Measurements from ENCODE around the gene DCLK1. TPM values are rescaled to one million over a fixed set of nuclear protein-coding genes. Genes with fewer than 3 reads are reported as not detected.

DCLK1 gene
- total RNA-seq, 2 donors from 2014 or later, result 2.7 to 7.3 TPM

DNA sequence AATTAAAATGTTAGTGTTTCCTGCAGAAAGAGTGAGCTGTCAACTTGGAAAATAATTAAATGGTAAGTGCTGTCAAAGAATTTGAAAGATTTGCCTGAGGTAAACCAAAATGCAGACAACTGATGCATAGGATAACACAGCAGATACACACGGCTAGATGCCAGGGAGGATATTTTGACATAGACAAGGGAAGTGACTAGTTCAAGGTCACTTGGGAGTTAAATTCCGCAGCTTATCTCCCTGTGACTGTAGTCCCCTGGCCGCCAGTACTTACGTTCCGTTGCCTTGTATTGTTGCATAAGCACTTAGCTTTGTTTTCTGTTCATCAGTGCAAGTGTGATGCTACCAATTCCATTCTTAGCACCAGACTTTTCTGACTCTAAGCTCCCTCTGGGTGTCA is 407.4 kb downstream of the DCLK1 start:
- intact Hi-C loops (cut with DNase I, micrococcal nuclease), result no loop called here
- ATAC-seq, result no peak

GRCh38 chr13:35723053-35723461 is 408.1 kb downstream of the DCLK1 start:
- DNase-seq, result no peak
- ATAC-seq, result no peak

More for the DNA sequence above, 407.4 kb downstream of the DCLK1 start:
- DNase-seq, result no peak

GRCh38 chr13:35722458-35723052 is 408.6 kb downstream of the DCLK1 start:
- intact Hi-C loops (cut with DNase I, micrococcal nuclease), result no loop called here
- DNase-seq (no peak), ATAC-seq (no peak)

More at GRCh38 chr13:35723053-35723461, 408.1 kb downstream of the DCLK1 start:
- intact Hi-C loops (cut with DNase I, micrococcal nuclease), result no loop called here

DNA sequence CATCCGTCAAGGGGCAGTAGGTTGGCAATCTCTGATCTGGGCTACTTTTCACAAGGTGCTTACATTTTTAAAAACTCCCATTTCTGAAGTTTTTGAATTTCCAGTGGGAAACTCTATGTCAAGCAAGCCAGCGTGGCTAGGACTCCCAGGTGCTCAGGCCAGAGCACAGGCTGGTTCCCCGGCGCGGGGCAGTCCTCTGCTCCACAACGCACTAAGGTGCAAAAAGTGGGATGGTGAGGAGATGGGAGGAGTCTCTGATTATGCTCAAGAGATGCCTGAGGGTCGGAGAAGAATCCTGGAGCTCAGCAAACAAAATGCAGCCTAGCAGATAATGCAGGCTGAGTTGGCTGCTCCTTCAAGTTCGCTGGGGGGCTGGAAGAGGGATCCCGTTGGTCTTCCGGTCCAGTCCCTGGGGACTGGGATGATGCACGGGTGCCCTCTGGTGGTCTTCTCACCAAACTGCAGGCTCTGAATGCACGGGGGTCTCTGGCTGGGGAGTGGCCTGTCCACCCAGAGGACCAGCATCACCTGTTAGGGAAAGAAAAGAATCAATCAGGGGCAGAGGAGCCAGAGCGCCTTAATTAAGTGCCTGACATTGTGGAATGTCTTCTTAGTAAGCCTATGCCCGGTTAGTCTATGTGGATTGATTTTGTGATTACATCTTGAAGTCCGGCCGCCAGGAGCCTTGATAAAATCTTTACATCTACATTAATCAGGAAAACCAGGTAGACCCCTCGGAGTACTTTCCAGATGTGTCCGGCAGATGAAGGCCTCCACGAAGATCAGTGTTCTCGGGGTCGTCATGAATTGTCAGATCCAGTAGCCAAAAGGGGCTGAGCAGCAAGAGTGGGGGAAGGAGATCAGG is 410.3 kb downstream of the DCLK1 start:
- intact Hi-C loops (cut with DNase I, micrococcal nuclease), result no loop called here
- ATAC-seq (peak; percentile 37), DNase-seq (peak in 1 of 2 donors; percentile 25)

- ATAC-seq (no peak), DNase-seq (no peak)
- intact Hi-C loops (cut with DNase I, micrococcal nuclease), result no loop called here
Measured at GRCh38 chr13:35720290-35720689, 410.9 kb downstream of the DCLK1 start.

Other genes with a start within 250 kb of the DCLK1 start
- gene SOHLH2, start 83.2 kb upstream of the DCLK1 start, total RNA-seq, result not detected
- gene CCDC169, start 166.4 kb upstream of the DCLK1 start, total RNA-seq, result under 1 TPM; 0.27 to 0.61 TPM
- gene SPART, start 215.0 kb upstream of the DCLK1 start, total RNA-seq, result 10 to 100 TPM in 1 of 2 donors, 1 to 10 TPM in 1; 9.5 to 14.0 TPM